ENCODE results near the gene ACACB. TPM values are rescaled to one million over a fixed set of nuclear protein-coding genes. Genes with fewer than 3 reads are reported as not detected.
A peak's percentile ranks its signal among the peaks of the same experiment; 100 is the strongest.

ACACB gene
- total and polyA plus RNA-seq, 2 donors (not counting 3 experiments of a cell fraction or from before 2014, with no cell fraction given) = 1.3 to 5.7 TPM

- ChIA-PET POLR2A (no interaction called here), CTCF (no interaction called here)
- no peak overlapping the region for H3K9ac ChIP-seq (replicated peaks; ENCODE audit: extremely low read depth, insufficient read depth, low read length)
- no peak for DNase-seq (ENCODE audit: low read depth, low spot score)
- H3K4me2 ChIP-seq (ENCODE audit: insufficient read depth, low read length) = no peak overlapping the region
- intact Hi-C loops (cut with micrococcal nuclease) = no loop called here
- H3K4me3 ChIP-seq (replicated peaks in 1 of 3; ENCODE audit: insufficient read depth in 1 of 3, low read depth in 1 of 3, low read length in 3 of 3) = no peak overlapping the region
- no peaks in the 10 kb centered on the region for H3K36me3 ChIP-seq (ENCODE audit: control insufficient read depth in 2 of 2, extremely low read depth in 1 of 2, insufficient read depth in 2 of 2, low read length in 2 of 2)
- no peaks in the 10 kb centered on the region for H3K9me3 ChIP-seq (replicated peaks; ENCODE audit: control insufficient read depth, insufficient read depth, low read length)
- H4K20me1 ChIP-seq (replicated peaks; ENCODE audit: control insufficient read depth, extremely low read depth, insufficient read depth, low read length) = no peaks in the 10 kb centered on the region
- no peak overlapping the region for H2AFZ ChIP-seq (ENCODE audit: low read depth, low read length)
- H3K9me1 ChIP-seq (replicated peaks; ENCODE audit: control insufficient read depth, extremely low read depth, insufficient read depth, low read length) = no peaks in the 10 kb centered on the region
- no peaks in the 10 kb centered on the region for H3K79me2 ChIP-seq (ENCODE audit: control insufficient read depth, insufficient read depth, low read length)
- dilution Hi-C loops (cut with MboI; ENCODE audit: extremely low pct_ligation_motif_present, low sequenced_read_pairs) = no loop called here
- H3K27me3 ChIP-seq (ENCODE audit: control insufficient read depth in 2 of 2, insufficient read depth in 2 of 2, low read length in 2 of 2) = peaks cover 3 to 7% of the 10 kb centered on the region in 2 experiments
- no peak overlapping the region for H3K27ac ChIP-seq (ENCODE audit: insufficient read depth, low read depth, low read length)
- FAIRE-seq = no peak
- TF ChIP-seq EZH2 (IDR thresholded peaks at IDR 0.05; ENCODE audit: borderline replicate concordance, low read depth, low read length, severe bottlenecking) = no peak
- no peak for TF ChIP-seq MYC (IDR thresholded peaks at IDR 0.05; ENCODE audit: low read depth, low read length)
- TF ChIP-seq MAX (IDR thresholded peaks at IDR 0.05; ENCODE audit: insufficient read depth, insufficient read length) = no peak
- BruUV-seq (replicated peaks) = no TSS peak
- no peaks in the 10 kb centered on the region for H3K4me1 ChIP-seq (ENCODE audit: control insufficient read depth, extremely low read depth, insufficient read depth, low read length)
Measured at GRCh38 chr12:109290061-109290460, 173.7 kb downstream of the ACACB start.

GRCh38 chr12:109291117-109291516 is 174.7 kb downstream of the ACACB start:
- TF ChIP-seq POLR2AphosphoS5 (IDR thresholded peaks at IDR 0.05; ENCODE audit: insufficient read depth, low read depth, low read length) = no peak
- TF ChIP-seq MAX (IDR thresholded peaks at IDR 0.05; ENCODE audit: insufficient read depth, insufficient read length) = no peak
- no peak for TF ChIP-seq JUN (IDR thresholded peaks at IDR 0.05; ENCODE audit: borderline replicate concordance, insufficient read depth, insufficient read length, low read depth)
- no peak for TF ChIP-seq POLR2A (IDR thresholded peaks at IDR 0.05; ENCODE audit: low read depth, low read length)
- no peak for TF ChIP-seq FOS (IDR thresholded peaks at IDR 0.05; ENCODE audit: borderline replicate concordance, insufficient read depth, low read length)
- TF ChIP-seq CTCF (IDR thresholded peaks at IDR 0.05; ENCODE audit: extremely low read depth in 1 of 2, insufficient read depth in 1 of 2, low read depth in 1 of 2, low read length in 2 of 2) = no peak
- no peak for TF ChIP-seq GATA2 (IDR thresholded peaks at IDR 0.05; ENCODE audit: insufficient read depth, insufficient read length, low read depth, low read length)
- no peak for TF ChIP-seq EZH2 (IDR thresholded peaks at IDR 0.05; ENCODE audit: borderline replicate concordance, low read depth, low read length, severe bottlenecking)
- no peak for TF ChIP-seq MYC (IDR thresholded peaks at IDR 0.05; ENCODE audit: low read depth, low read length)
- intact Hi-C loops (cut with micrococcal nuclease) (no loop called here), dilution Hi-C loops (cut with MboI; ENCODE audit: extremely low pct_ligation_motif_present, low sequenced_read_pairs) (no loop called here)
- Histone ChIP-seq H3K4me2 (ENCODE audit: insufficient read depth, low read length) (no peak overlapping the region), H3K79me2 (ENCODE audit: control insufficient read depth, insufficient read depth, low read length) (no peaks in the 10 kb centered on the region), H3K9ac (replicated peaks; ENCODE audit: extremely low read depth, insufficient read depth, low read length) (no peak overlapping the region), H3K9me1 (replicated peaks; ENCODE audit: control insufficient read depth, extremely low read depth, insufficient read depth, low read length) (no peaks in the 10 kb centered on the region), H3K9me3 (replicated peaks; ENCODE audit: control insufficient read depth, insufficient read depth, low read length) (no peaks in the 10 kb centered on the region), H3K36me3 (ENCODE audit: control insufficient read depth in 2 of 2, extremely low read depth in 1 of 2, insufficient read depth in 2 of 2, low read length in 2 of 2) (no peaks in the 10 kb centered on the region), H2AFZ (ENCODE audit: low read depth, low read length) (peak overlapping the region; percentile 65), H3K4me3 (replicated peaks in 1 of 3; ENCODE audit: insufficient read depth in 1 of 3, low read depth in 1 of 3, low read length in 3 of 3) (no peak overlapping the region), H4K20me1 (replicated peaks; ENCODE audit: control insufficient read depth, extremely low read depth, insufficient read depth, low read length) (no peaks in the 10 kb centered on the region), H3K27ac (ENCODE audit: insufficient read depth, low read depth, low read length) (no peak overlapping the region), H3K4me1 (ENCODE audit: control insufficient read depth, extremely low read depth, insufficient read depth, low read length) (no peaks in the 10 kb centered on the region), H3K27me3 (ENCODE audit: control insufficient read depth in 2 of 2, insufficient read depth in 2 of 2, low read length in 2 of 2) (peaks cover 3 to 7% of the 10 kb centered on the region in 2 experiments)
- no peak for DNase-seq (ENCODE audit: low read depth, low spot score)
- BruUV-seq (replicated peaks) = no TSS peak
- ChIA-PET POLR2A (no interaction called here), CTCF (no interaction called here)
- no peak for FAIRE-seq

Measured in endothelial cell of umbilical vein (primary cell).